Activated T-cell treated with anti-CD3 and anti-CD28 coated beads for 24 hours (primary cell): ENCODE data around the gene CTTNBP2NL.

Source experiments
- DNase-seq: peaks from one replicate; pipeline ENCODE4 v3.0.0-alpha.2; 2020; ENCODE audit warnings: low read depth

The CTTNBP2NL gene

GRCh38 chr1:112395821-112396652 is at the start of gene CTTNBP2NL:
TSS of gene CTTNBP2NL (plus strand) at chr1:112396214. CDS start at chr1:112416166, 19,952 bp downstream.
- peak; percentile 77 for DNase-seq

GRCh38 chr1:112346801-112347350 is 49.1 kb upstream of the CTTNBP2NL start:
- DNase-seq = no peak

- no peak for DNase-seq
Measured at GRCh38 chr1:112356765-112357164, 39.2 kb upstream of the CTTNBP2NL start.

- no peak for DNase-seq
Measured at GRCh38 chr1:112357467-112357866, 38.5 kb upstream of the CTTNBP2NL start.

DNA sequence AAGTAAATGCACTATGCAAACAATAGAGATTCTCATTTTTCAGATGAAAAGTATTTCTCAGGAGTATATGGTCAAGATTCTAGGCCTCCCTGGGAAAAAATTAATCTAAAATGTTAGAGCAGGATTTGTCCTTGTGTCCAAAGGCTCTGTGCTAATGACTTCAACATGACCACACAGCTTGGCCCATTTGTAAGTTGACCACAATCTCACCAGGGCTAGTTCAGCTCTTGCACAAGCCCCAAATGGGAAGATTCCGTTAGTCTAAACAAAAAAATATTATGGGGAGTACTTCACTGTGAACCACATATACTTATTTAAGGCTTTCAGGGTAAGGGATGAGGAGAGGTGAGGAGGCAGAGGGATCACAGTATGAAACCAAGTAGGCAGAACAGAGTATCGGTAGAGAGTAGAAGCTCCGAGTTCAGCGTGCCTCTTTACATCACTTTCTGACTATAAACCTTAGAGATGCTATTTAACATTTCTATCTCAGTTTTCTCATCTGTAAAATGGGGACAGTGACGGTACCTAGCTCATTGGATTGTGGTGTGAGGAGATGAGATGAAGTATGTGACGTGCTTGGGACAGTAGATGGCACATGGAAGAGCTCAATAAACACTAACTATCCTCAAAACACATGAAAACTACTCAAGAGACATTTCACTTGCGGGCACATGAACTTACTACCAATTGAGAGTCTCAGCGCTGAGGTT is 37.8 kb upstream of the CTTNBP2NL start:
- no peak for DNase-seq

- DNase-seq = no peak
Measured at GRCh38 chr1:112358798-112359408, 37.1 kb upstream of the CTTNBP2NL start.

- DNase-seq = no peak
Measured at GRCh38 chr1:112359961-112360767, 35.9 kb upstream of the CTTNBP2NL start.

DNA sequence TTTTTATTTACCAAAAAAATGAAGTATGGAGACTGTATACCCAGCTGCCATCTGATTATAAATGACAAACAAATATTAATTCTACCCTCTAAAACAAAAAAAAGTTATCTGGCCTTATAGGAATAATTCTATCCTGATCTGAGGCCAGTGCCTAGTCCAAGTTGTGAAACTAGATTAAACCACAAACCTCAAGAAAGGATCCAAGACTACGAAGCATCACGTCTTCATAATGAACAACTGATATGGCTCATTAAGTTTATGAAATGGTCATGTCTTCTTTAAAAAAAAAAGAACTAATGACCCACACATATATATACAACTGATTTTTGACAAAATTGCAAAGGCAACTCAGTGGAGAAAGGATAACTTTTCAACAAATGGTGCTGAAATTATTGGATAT is 32.4 kb upstream of the CTTNBP2NL start:
- DNase-seq = no peak

GRCh38 chr1:112368198-112368597 is 27.8 kb upstream of the CTTNBP2NL start:
- no peak for DNase-seq

DNA sequence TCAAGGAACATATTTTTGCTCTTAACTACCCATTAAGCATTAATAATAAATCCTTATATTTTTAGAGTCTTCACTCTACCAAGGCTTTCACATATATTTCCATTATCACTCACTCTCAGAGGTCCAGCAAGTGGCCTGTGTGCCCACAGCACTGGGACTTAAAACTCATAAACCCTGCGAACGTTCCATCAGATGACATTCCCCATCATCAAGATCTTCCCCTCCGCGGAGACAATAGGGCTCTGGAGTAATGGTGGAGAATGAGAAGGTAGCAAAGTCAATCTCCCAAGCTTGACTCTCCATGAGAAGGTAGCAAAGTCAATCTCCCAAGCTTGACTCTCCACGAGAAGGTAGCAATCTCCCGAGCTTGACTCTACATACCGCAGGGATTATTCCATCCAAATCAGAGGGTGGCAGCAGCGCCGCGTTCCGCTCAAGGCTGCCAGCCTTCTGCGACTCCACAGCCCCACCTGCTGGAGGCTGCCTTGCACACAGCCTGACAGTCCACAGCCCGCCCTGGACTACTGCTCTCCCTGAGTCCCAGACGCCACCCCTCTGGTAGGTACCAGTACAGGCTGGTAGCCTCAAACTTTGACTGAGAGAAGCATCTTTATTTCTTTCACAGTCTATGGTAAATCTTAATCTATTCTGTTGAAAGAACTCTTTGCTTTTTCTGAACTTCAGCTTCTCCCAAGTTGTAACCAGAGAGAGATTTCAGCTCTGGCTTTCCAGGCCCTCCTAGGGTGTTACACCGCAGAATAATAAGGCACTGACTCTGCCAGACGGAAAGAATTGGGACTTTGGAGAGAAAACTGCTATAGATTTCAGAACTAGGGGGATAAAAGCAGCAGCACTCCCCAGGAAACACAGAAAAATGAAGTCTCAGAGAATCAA is 26.4 kb upstream of the CTTNBP2NL start:
- DNase-seq = peak; percentile 80

GRCh38 chr1:112370996-112371395 is 25.0 kb upstream of the CTTNBP2NL start:
- no peak for DNase-seq

DNA sequence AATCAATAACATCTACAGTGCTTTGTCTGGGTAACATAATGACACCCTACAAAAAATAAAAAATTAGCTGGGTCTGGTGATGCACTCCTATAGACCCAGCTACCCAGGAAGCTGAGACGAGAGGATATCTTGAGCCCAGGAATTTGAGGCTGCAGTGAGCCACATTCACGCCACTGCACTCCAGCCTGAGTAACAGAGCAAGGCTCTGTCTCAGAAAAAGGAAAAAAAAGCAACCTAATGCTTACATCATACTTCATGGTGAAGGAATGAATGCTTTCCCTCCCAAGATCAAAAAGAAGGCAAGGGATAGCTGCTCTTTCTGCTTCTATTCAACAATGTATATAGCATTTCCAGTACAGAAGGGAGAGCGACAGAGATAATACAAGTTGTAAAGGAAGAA is 24.2 kb upstream of the CTTNBP2NL start:
- DNase-seq = no peak

GRCh38 chr1:112373806-112374205 is 22.2 kb upstream of the CTTNBP2NL start:
- DNase-seq = no peak

DNA sequence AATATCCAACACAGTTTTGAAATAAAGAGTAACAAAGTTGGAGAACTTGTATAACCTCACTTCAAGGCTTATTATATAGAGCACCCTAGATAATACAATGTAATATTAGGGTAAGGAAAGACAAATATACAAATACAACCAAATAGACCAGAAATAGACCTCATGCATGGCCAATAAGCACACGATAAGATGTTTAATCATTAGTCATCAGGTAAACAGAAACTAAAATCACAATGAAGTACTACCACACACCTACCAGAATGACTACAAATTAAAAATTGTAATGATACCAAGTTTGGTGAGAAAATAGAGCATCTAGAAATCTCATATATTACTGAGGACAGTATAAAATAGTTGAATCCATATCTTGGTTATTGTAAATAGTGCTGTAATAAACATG is 20.3 kb upstream of the CTTNBP2NL start:
- DNase-seq = no peak

DNA sequence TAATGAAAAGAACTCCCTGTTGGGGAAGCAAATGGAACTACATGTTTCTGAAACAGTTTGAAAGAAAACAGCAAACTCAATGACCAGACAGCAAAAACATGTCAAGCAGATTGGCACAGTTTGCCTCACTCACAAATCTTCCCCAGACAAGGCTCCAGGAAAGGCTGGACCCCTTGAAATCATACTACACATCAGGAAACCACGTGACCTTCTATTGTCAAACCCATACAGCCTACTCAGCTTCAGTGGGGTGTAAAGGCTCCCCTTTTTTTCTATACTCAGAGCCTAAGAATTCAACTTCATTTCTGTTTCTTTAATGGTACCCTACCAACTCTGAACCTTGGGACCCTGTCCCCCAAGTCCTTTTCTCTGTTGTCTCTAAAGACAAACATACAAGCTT is 15.7 kb upstream of the CTTNBP2NL start:
- no peak for DNase-seq

DNA sequence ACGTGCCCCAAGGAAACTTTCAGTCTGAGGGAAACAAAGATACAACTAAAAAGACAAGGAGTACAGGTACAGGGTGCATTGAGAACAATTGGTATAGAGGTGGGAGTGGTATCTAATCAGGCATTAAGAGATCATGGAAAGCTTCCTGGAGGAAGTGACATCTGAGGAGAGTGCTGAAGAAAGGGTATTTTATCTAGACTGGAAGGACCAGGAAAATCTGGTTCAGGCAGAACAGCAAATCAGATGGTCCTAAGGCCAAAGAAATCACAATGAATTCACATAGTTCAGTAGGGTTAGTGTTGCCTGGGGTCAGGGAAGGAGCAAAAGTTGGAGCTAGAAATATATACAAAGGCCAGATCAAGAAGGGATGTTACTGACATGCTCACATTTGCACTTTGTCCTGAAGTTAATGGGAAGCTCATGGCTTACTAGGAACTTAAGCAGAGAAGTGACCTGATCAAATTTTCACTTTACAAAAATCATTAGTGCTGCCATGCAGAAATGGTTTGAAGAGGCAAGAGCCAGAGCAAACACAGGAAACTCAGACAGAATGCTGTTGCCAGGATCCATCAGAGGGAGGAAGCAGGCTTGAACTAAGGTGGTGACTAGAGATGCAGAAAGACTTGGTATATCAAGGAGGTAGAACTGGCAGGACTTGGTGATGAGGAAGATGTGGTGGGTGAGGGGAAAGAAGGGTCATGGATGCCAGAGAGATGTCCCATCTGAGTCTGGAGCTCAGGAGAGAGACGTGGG is 14.5 kb upstream of the CTTNBP2NL start:
- no peak for DNase-seq

- DNase-seq = no peak
Measured at GRCh38 chr1:112383759-112384370, 12.1 kb upstream of the CTTNBP2NL start.

DNA sequence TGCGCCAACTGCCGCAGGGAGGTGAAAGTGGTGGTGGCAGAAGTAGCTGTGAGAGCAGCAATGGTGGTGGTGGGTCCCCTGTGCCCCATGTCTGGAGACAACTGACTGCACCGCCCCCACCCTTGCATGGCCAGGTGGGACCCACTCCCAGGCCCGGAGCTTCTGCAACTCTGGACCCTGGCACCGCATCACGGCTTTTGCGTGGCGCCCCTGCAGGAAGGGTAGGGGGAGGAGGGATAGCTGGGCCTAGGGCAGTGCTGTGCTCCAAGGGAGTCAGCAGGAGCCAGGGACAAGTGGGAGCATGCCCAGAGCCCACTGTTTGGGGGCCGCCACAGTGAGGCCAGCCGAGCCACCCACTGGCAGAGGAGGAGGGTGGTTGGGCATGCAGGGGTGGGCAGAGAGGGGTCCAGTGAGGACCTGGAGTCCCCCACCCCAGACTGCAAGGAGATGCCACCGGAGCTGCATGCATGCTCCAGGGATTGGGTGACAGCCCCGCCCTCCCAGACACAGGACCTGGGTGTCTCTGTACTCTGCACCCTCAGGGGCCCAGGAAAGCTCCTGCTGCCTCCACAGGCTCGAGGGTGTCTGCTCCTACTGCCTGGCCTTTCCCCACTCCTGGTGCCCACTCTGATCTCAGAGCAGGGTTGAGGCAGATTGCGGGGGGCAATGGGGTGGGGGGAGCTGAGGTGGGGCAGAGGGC is 9.8 kb upstream of the CTTNBP2NL start:
- DNase-seq = no peak
